HS-5 (cell line): Measurements from ENCODE around the gene RNF220.
"Not testable (repeated sequence)": the region's sequence is repeated elsewhere in the genome, so short reads cannot be mapped to it uniquely, and the experiment has no call there.

ENCODE experiments used
- DNase-seq: peaks from one replicate; pipeline ENCODE4 v3.0.0-alpha.2; 2012; ENCODE audit warnings: low read depth

Gene RNF220

DNA sequence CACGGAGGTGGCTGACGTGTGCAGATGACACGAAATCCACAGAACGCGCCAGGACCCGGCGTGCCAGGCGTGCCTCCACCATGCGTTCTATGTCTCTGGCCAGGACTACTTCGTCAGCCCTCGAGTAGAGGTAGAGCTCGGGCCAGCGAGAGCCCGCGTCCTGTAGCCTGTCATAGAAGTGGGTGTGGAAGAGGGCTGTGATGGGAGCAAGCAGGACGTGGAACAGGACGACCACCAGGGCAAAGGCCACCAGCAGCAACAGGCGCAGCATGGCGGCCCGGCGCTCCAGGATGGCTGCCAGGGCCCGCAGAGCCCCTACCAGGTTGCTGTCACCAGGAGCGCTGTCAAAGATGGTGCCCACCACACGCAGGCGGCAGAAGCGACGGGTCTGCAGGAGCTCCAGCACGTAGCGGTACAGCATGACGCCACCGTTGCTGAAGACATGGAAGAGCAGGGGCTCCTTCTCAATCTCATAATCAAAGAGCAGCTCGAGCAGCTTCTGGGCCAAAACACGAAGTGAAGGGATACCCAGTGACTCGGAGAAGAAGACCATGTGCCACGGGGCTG lies 249.6 kb downstream of the RNF220 start:
- DNase-seq = no peak

- no peak for DNase-seq
Observed at GRCh38 chr1:44655609-44656008, 250.6 kb downstream of the RNF220 start.

GRCh38 chr1:44659566-44659965 lies 254.5 kb downstream of the RNF220 start:
- no peak for DNase-seq

DNA sequence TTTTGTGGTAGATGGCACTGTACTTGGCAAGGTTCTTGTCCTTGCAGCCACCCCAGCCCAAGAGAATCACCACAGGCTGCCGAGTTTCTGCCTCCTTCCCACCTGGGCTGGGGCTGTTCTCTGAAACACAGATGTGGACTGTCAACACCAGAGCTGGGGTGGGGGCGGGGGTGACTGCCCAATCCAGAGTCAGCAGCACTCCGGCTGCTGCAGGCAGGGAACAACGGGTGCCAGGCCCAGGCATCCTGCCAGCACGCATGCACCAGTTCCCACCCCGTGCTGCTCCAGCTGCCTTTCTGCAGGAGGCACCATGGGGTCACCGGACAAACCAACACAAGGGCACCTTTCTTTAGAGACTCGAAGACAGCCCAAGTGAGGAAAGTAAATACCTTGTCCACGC lies 255.1 kb downstream of the RNF220 start:
- DNase-seq = no peak

- DNase-seq = no peak
Observed at GRCh38 chr1:44661781-44662682, 257.0 kb downstream of the RNF220 start.

- no peak for DNase-seq
Observed at GRCh38 chr1:44662683-44663030, 257.6 kb downstream of the RNF220 start.

DNA sequence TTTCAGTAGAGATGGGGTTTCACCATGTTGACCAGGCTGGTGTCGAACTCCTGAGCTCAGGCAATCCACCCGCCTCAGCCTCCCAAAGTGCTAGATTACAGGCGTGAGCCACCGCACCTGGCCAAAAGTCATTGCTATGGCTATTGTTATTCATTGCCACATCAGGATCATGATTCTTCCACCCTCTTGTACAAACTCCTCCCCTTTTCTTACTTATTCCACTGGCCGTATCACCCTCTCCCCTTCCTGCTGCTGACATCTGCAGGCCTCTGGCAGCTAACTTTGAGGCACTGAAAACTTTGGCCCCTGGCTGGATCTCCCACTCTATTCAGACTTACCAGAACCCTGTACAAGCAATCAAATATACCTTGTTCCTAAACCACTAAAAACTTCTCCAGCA lies 258.4 kb downstream of the RNF220 start:
- no peak for DNase-seq

DNA sequence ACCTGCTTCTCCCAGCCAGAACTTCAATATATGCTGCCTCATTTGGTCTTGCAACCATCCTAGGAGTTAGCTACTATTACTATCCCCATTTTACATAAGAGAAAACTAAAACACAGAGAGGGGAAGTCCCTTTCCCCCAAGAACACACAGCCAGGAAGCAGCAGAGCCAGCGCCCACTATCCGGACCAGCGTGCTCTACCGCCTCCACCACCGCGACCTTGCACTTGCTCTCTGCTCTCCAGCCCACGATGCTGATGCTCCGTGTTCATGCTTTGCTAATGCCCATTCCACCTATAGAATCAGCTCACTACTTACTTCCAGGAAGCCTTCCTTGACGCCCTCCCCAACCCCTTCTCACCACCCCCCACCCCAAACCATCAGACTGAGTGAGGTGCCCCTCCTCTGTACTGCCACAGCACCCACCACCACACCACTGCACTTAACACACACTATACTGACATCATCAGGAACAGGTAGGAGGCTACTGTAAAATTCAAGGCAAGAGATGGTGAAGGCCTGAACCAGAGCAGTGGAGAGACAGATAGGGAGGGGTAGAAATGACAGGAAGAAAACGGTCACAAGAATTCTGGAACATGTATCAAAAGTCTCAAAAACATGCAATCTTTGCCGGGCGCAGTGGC lies 259.8 kb downstream of the RNF220 start:
- no peak for DNase-seq

- not testable (repeated sequence) for DNase-seq
Observed at GRCh38 chr1:44666719-44667118, 261.7 kb downstream of the RNF220 start.

DNA sequence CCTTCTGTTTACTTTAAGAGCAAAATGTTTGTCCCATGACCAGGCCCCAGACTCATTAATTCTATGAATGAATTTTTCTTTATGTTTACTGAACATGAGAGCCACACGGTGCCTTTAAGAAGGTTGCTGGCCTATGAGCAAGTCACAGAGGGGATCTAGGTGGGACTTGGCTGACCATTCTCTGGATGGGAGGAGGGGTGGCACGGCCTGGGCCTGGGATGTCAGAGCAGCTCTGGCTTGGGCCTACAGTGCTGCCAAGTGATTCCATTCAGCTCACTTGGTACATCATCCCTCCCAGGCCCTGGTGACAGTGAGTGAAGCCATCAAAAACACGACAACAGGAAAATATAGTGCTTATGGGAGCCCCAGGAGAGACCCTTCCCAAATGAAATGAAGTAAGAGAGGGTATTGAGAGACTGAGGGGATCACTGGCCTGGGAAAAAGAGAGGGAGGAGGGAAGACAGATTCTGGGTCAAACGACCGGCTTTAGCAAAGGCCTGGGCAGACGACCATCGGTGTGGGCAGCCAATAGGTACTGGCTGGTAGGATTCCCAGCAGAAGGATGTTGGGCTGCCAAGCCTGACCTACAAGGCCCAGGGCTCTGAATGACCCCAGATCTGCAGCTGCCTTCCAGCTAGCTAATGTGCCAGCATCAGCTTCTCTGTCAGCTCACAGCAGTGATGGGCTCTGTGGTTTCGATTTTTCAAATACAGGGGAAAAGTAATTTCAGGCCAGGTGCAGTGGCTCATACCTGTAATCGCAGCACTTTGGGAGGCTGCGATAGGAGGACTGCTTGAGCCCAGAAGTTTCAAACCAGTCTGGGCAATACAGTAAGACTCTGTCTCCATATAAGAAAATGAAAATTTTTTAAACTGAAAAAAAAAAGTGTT lies 265.9 kb downstream of the RNF220 start:
- DNase-seq = no peak

DNA sequence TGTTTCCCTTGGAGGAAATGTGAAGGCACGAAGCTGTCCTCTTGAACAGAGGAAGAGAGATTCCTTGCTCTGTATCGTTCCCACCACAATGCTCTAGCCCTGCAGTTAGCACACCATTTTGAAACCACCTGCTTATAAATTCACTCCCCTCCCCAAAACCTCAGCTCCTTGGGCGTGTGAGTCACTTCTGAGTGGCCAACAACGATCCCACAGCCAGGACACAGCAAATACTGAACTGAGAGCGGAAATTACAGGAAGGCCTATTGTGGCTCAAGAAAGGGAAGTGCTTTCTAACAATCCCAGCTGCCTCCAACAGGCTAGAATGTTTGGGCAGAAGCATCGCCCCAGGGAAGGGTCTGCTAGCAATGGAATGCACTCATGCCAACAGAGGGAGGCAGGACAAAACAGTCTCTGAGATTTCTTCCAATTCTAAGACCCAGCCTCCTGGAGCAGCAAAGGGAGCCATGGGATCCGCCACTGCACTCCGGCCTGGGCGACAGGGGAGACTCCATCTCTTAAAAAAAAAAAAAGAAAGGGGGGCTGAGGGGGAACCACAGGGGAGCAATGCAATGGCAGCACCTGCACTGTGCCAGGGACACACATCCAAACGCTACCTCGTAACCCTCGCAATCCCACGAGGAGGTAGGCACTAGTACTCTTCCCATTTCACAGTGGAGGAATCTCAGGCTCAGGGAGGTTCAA lies 267.4 kb downstream of the RNF220 start:
- no peak for DNase-seq

- DNase-seq = no peak
Observed at GRCh38 chr1:44672961-44673674, 268.1 kb downstream of the RNF220 start.

GRCh38 chr1:44673675-44674112 lies 268.6 kb downstream of the RNF220 start:
- no peak for DNase-seq

GRCh38 chr1:44674113-44675000 lies 269.3 kb downstream of the RNF220 start, which contains the start of the genes ARMH1 and TMEM53:
Gene ARMH1 (plus strand): TSS chr1:44674714. CDS start chr1:44689698, 14,984 bp downstream.
Gene TMEM53 (minus strand): TSS chr1:44674481. CDS start chr1:44674391, 90 bp downstream.
- peak; percentile 95 for DNase-seq

DNA sequence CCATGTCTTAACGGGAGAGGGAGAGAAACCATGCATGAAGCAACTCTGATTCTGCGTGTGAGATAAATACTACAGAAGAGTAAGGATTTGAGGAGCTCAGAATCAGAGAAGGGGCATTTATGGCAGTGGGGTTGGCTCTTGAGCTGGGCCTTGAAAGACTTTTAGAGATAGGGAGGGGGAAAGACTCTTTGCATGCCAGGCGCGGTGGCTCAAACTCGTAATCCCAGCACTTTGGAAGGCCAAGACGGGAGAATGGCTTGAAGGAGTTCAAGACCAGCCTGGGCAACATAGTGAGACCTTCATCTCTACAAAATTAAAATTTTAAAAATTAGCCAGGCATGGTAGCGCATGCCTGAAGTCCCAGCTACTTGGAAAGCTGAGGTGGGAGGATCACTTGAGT lies 270.1 kb downstream of the RNF220 start:
- no peak for DNase-seq

DNA sequence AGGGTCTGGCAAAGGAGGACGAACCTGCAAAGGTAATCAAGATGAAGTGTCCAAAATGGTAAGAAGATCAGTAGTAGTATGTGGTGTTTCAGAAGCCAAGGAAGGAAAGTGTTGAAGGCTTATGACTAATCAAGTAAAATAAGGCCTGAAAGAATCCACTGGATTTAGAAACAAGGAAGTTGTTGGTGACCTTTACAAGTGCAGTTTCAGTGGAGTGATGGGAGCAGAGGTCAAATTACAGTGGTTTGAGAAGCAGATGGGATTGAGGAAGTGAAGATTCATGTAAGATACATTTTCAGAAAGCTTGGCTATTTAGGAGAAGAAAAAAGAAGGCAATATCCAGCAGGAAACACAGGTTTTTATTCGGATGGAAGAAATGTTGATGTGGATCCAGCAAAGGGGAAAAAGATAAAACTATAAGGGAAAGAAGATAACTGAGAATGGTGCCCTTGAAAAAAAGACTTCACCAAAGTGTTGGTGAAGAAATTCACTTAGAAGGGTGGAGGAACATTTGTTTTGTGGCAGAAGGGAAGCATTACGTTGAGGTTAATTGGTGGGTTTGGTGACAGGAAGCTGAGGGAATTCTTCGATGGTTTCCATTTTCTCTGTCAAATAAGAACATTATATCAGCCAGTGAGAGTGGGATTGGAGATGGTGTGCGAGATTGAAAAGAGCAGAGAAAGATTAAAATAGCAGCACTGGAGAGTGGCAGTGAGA lies 271.6 kb downstream of the RNF220 start:
- peak; percentile 76 for DNase-seq

DNA sequence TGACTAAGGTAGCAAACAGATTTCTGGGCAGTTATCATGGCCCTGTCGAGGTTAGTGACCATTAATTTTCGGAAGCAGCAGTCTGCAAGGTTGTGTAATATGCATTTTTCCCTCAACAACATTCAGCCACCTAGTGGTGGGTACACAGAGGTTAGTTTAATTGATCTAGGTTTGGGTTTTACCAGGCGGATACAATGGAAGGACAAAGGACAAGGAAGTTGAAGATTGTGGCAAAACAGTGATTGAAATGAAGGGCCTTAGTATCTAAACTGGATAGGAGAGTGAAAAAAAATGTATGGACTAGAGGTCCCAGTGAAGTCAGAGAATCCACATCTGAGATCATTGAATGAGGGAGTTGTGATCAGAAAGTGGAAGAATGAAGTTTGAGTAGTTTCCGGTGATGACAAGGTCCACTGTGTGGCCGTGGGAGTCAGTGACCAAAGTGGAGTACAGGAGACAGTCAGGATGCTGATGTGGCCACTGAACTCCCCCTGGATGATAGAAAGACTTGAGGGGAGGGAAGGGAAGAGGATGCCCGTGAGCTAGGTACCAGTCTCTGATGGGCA lies 272.2 kb downstream of the RNF220 start:
- DNase-seq = peak; percentile 24

GRCh38 chr1:44678120-44678519 lies 273.1 kb downstream of the RNF220 start:
- DNase-seq = no peak

DNA sequence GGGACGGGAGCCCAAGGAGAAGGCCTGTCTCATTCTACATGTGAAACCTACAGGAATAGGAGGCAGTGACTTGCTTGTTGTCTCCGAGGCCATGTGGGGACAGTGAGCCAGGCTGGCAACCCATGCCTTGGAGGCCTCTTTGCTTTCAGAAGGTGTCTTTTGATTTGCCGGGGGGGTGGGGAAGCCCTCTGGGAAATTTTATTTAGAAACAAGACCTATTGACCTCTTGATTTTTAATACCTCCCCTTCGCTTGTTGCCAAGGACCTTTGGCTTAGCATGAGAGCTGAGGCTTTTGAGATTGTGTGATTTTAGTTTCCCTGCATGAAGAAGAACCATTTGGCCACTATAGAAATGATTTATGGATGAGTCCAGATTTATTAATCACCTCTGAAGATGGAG lies 273.6 kb downstream of the RNF220 start:
- no peak for DNase-seq
